RWPE2 (cell line): ENCODE data around the gene MFAP3L.

Experiments
- ATAC-seq: fragments of 200-7000 bp; cut with Tn5 transposase; 3 replicates; pipeline ENCODE4 v1.9.1; 2021; ENCODE audit warnings: low read depth
- DNase-seq: peaks from one replicate; pipeline ENCODE4 v3.0.0-alpha.2; 2020; ENCODE audit warnings: low spot score
- H3K27ac ChIP-seq: fragments of 450-650 bp; 2 replicates; pipeline ENCODE4 v1.5.1; 2017; ENCODE audit warnings: mild to moderate bottlenecking; ENCODE audit not compliant: poor library complexity, severe bottlenecking
- H3K27me3 ChIP-seq: fragments of 250-450 bp; sonication (Bioruptor Pico); 2 replicates; pipeline ENCODE4 v1.5.1; 2021; ENCODE audit warnings: mild to moderate bottlenecking, moderate library complexity; ENCODE audit not compliant: insufficient read depth, poor library complexity, severe bottlenecking
- H3K36me3 ChIP-seq: fragments of 250-450 bp; sonication (Bioruptor Pico); 2 replicates; pipeline ENCODE4 v1.5.1; 2020; ENCODE audit warnings: low read depth, mild to moderate bottlenecking, moderate library complexity
- H3K4me1 ChIP-seq: fragments of 250-450 bp; sonication (Bioruptor Pico); 2 replicates; pipeline ENCODE4 v1.5.1; 2021; ENCODE audit warnings: mild to moderate bottlenecking, moderate library complexity; ENCODE audit not compliant: insufficient read depth, poor library complexity, severe bottlenecking
- H3K4me3 ChIP-seq: fragments of 250-450 bp; sonication (Bioruptor Pico); 2 replicates; pipeline ENCODE4 v1.5.1; 2021; ENCODE audit warnings: mild to moderate bottlenecking, moderate library complexity; ENCODE audit not compliant: severe bottlenecking
- H3K9me3 ChIP-seq: fragments of 250-450 bp; sonication (Bioruptor Pico); 2 replicates; pipeline ENCODE4 v1.5.1; 2021; ENCODE audit warnings: mild to moderate bottlenecking, moderate library complexity; ENCODE audit not compliant: severe bottlenecking
- CTCF ChIP-seq: fragments of 450-650 bp; IDR thresholded peaks from one replicate; pipeline ENCODE4 v1.5.1; 2017; ENCODE audit warnings: mild to moderate bottlenecking, moderate library complexity; ENCODE audit not compliant: poor library complexity, severe bottlenecking

The MFAP3L gene

DNA sequence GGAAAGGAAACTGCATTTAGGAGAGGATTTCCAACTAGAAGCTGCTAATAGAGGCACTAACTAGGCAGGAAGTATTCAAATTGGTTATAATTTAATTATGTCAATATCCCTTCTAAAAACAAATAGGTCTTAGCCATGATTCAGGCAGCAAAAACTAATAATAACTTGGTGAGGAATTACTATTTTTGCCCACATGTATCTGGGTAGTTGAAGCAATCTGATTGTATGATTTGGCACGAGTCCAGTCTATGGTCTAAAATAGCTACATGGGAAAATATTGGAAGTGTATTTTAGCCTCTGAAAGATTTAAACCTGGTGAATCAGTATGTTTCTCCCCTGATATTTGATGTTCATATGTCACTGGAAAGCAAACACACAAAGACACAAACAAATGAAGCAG, 62.2 kb downstream of the MFAP3L start:
- no peak for ATAC-seq
- Histone ChIP-seq H3K27me3 (no peaks in the 10 kb centered on the region), H3K4me1 (peaks cover 2% of the 10 kb centered on the region), H3K4me3 (no peak overlapping the region), H3K27ac (no peak overlapping the region), H3K9me3 (no peaks in the 10 kb centered on the region), H3K36me3 (no peaks in the 10 kb centered on the region)
- DNase-seq, result no peak
- no peak for TF ChIP-seq CTCF

DNA sequence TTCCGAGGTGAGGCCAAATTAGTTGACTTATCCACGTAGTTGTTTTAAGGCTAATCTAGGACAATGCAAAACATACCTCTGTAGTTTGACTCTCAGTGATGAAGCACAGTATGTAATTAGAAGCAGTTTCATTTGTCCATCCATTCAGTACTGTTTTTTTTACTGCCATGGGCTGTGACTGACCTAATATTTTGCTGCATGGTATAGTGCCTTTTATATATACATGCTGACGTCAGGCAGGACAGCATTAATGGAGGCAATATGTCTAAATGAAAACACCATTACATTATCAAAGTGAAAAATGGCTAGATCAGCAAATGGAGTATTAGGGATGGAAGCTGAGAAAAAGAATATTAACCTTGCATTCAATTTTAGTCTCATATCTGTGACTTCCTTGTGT, 66.9 kb downstream of the MFAP3L start:
- Histone ChIP-seq H3K4me1 (no peaks in the 10 kb centered on the region), H3K9me3 (no peaks in the 10 kb centered on the region), H3K4me3 (no peak overlapping the region), H3K27me3 (no peaks in the 10 kb centered on the region), H3K27ac (no peak overlapping the region), H3K36me3 (no peaks in the 10 kb centered on the region)
- no peak for TF ChIP-seq CTCF
- ATAC-seq (no peak), DNase-seq (no peak)

GRCh38 chr4:169958629-169959028, 67.6 kb downstream of the MFAP3L start:
- TF ChIP-seq CTCF, result no peak
- Histone ChIP-seq H3K27me3 (no peaks in the 10 kb centered on the region), H3K27ac (no peak overlapping the region), H3K4me1 (no peaks in the 10 kb centered on the region), H3K36me3 (no peaks in the 10 kb centered on the region), H3K4me3 (no peak overlapping the region), H3K9me3 (no peaks in the 10 kb centered on the region)
- no peak for ATAC-seq
- no peak for DNase-seq

DNA sequence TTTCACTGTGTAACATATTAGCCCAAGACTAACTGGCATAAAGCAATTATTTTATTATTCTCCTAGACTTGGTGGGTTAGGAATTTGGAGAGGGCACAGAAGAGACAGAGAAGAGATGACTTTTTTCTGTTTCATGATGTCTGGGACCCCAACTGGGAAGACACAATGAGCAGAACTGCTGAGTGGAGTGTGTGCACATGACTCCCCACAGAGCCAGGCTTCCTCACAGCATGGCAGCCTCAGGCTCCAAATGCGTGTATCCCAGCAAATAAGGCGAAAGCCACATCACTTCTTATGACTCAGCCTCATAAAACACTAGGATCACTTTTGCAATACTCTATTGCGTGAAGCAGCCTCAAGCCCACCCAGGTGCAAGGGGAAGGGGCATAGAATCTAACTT, 68.4 kb downstream of the MFAP3L start:
- no peaks in the 10 kb centered on the region for H3K27me3 ChIP-seq

More for the DNA sequence above, 68.4 kb downstream of the MFAP3L start:
- Histone ChIP-seq H3K9me3 (no peaks in the 10 kb centered on the region), H3K36me3 (no peaks in the 10 kb centered on the region), H3K27ac (no peak overlapping the region), H3K4me3 (no peak overlapping the region), H3K4me1 (no peaks in the 10 kb centered on the region)
- TF ChIP-seq CTCF, result no peak
- DNase-seq (no peak), ATAC-seq (no peak)
